ENCODE results near the gene PVALB. TPM values are rescaled to one million over a fixed set of nuclear protein-coding genes. Genes with fewer than 3 reads are reported as not detected.

PVALB gene
- total RNA-seq, 1 experiment from 2014 or later: not detected

DNA sequence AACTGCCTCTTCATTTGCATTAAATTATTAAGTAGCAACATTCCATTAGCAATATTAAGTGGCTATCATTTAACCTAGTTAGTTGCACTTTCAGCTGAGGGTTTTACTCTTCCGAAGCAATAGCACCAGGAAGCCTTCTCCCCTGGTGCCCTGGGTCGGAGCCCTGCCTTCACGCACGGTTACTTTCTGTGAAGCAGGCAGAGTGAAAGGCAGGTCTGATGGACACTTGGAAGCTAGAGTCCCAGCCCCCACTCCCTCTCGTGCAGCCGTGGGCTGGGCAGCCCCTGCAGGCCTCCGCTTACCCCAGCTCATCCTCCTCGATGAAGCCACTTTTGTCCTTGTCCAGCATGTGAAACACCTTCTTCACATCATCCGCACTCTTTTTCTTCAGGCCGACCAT lies 2.0 kb downstream of the PVALB start:
- POLR2A ChIA-PET: no interaction called here
- no peak for TF ChIP-seq CTCF (IDR thresholded peaks at IDR 0.05 in 2 of 3, conservative IDR thresholded peaks at IDR 0.05 in 1 of 3; ENCODE audit: borderline replicate concordance in 1 of 3, insufficient read depth in 1 of 3, low read depth in 2 of 3, low read length in 2 of 3)
- TF ChIP-seq FOSL1 (IDR thresholded peaks at IDR 0.05; ENCODE audit: low read depth): no peak
- TF ChIP-seq RAD21 (IDR thresholded peaks at IDR 0.05; ENCODE audit: low read depth): no peak
- no peak for TF ChIP-seq ZNF274 (IDR thresholded peaks at IDR 0.05; ENCODE audit: low read depth, low read length)
- TF ChIP-seq, protein P1, sequence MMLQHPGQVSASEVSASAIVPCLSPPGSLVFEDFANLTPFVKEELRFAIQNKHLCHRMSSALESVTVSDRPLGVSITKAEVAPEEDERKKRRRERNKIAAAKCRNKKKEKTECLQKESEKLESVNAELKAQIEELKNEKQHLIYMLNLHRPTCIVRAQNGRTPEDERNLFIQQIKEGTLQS (IDR thresholded peaks at IDR 0.05): no peak
- no peak for TF ChIP-seq EZH2phosphoT487 (IDR thresholded peaks at IDR 0.05; ENCODE audit: borderline replicate concordance)
- TF ChIP-seq JUND (IDR thresholded peaks at IDR 0.05): no peak
- no peak for TF ChIP-seq SIN3A (IDR thresholded peaks at IDR 0.05; ENCODE audit: low read depth)
- no peak for TF ChIP-seq SRF (IDR thresholded peaks at IDR 0.05; ENCODE audit: low read depth)
- no peak for TF ChIP-seq EZH2 (IDR thresholded peaks at IDR 0.05)
- no peak for TF ChIP-seq YY1 (IDR thresholded peaks at IDR 0.05; ENCODE audit: extremely low read depth, insufficient replicate concordance, low read depth, low read length)
- no peak for TF ChIP-seq ZFX (IDR thresholded peaks at IDR 0.05)
- TF ChIP-seq POLR2A (IDR thresholded peaks at IDR 0.05; ENCODE audit: borderline replicate concordance, extremely low read depth, insufficient read depth, insufficient read length): no peak
- no peak for TF ChIP-seq EGR1 (IDR thresholded peaks at IDR 0.05; ENCODE audit: low read depth)
- no peak for TF ChIP-seq TCF7L2 (IDR thresholded peaks at IDR 0.05; ENCODE audit: borderline replicate concordance, extremely low read depth, insufficient read depth, insufficient read length)
- no peak for TF ChIP-seq REST (IDR thresholded peaks at IDR 0.05; ENCODE audit: low read depth)
- no peak for TF ChIP-seq MAX (IDR thresholded peaks at IDR 0.05)
- Histone ChIP-seq H3K4me1 (ENCODE audit: control insufficient read depth in 1 of 2, insufficient read depth in 2 of 2, low read length in 2 of 2) (no peaks in the 10 kb centered on the region), H3K4me3 (replicated peaks in 1 of 2; ENCODE audit: low read depth in 1 of 2, low read length in 2 of 2) (no peak overlapping the region), H3K36me3 (ENCODE audit: control insufficient read depth in 1 of 2, insufficient read depth in 2 of 2, low read length in 2 of 2) (no peaks in the 10 kb centered on the region), H3K9ac (ENCODE audit: low read length) (no peak overlapping the region), H3K4me2 (ENCODE audit: low read length) (no peak overlapping the region), H3K79me2 (ENCODE audit: insufficient read depth, low read length) (no peaks in the 10 kb centered on the region), H3K9me3 (ENCODE audit: control insufficient read depth in 1 of 2, insufficient read depth in 1 of 2, low read depth in 1 of 2, low read length in 2 of 2) (no peaks in the 10 kb centered on the region), H3K27me3 (ENCODE audit: insufficient read depth, low read length) (peaks cover 30% of the 10 kb centered on the region), H3K9me2 (ENCODE audit: insufficient read depth) (no peaks in the 10 kb centered on the region), H2AFZ (ENCODE audit: low read depth, low read length, poor library complexity, severe bottlenecking) (no peak overlapping the region), H3K27ac (ENCODE audit: low read depth, low read length) (no peak overlapping the region), H4K20me1 (ENCODE audit: insufficient read depth) (no peaks in the 10 kb centered on the region)
- BruUV-seq (replicated peaks): no TSS peak
- no peak for DNase-seq (ENCODE audit: low read depth, low spot score)
- intact Hi-C loops (cut with micrococcal nuclease): no loop called here
- RAD21 ChIA-PET (ENCODE audit: low non-redundant PET in 1 of 2, low total read pairs in 2 of 2, uncharacterized antibody in 2 of 2, unreplicated experiment in 2 of 2): no interaction called here
- CTCF ChIA-PET: no interaction called here
- no peak for ATAC-seq

All from HCT116 (cell line).